Measurements from ENCODE around the gene SVEP1.

The SVEP1 gene

DNA sequence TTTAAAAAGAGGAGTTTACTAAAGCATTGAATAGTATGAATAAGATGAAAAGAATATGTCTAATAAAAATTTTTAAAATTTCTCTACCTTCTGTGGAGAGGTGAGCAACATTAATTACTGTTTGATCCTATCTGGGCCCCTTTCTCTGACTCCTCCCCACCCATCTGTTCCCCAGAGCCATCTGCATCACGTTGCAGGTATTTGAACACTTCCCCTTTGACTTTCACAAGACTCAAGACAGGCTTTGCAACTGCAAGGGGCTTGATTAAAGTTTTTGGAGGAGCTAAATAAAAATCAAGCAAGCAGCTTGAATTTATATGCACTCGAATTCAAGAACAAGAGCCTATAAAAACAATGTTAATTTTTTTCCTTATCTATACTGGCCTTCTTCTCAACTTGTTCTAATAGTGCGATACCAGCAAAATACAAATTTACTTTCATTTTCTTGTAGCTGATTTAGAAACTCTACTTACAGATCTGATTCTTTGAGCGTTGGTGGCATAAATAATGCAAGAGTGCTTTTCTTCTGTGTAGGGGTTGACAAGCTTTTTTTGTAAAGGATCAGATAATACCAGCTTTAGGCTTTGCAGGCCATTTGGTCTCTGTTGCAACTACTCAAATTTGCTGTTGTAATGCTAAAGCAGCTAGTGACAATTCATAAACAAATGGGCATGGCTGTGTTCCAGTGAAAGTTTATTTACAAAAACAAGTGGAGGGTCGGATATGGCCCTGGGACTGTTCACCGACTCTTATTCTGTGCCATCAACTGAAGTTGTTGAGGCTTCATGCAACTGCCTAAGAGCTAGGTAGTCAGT is 263.1 kb downstream of the SVEP1 start:
- DNase-seq, result no peak
